GM12872 (cell line): ENCODE measurements around the gene IGFBP7.

Source experiments
- TF ChIP-seq, protein P1 (sequence below): IDR thresholded peaks from 3 replicates; pipeline ENCODE4 v1.5.1; 2011; ENCODE audit warnings: low read depth, mild to moderate bottlenecking, low read length, moderate library complexity; ENCODE audit not compliant: insufficient read depth

The IGFBP7 gene

DNA sequence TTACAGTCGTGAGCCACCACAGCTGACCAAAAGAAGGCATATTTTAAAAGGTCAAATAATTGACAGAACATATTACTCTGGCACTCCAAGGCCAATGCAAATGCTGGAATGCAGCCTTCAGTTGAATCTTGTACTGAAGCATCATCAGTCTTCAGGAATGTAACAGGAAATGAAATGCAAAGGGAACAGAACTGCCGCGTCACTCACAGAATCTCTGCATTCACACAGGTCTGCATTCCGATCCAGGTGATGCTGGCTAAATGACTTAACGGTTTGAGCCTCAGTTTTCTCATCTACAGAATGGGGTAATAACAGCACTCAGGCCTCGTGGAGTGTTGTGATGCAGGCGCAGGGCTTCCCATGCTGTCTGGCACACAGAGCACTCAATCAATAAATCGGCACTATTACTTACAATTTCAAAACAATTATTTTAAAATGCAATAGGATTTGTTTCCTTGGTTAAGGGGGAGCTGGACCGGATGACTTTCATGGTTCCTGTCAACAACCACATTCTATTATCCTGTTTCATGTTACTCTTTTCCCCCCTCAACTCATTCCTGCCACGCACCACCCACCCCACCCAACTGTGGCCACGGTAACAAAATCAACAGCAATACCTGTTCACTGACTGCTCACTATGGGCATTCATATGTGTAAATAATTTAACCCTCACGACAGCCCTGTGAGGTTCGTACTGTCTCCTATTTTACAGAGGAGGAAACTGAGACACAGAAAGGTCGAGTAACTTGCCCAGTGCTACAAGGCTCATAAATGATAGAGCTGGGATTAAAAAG is 32.4 kb downstream of the IGFBP7 start:
- TF ChIP-seq, protein P1, sequence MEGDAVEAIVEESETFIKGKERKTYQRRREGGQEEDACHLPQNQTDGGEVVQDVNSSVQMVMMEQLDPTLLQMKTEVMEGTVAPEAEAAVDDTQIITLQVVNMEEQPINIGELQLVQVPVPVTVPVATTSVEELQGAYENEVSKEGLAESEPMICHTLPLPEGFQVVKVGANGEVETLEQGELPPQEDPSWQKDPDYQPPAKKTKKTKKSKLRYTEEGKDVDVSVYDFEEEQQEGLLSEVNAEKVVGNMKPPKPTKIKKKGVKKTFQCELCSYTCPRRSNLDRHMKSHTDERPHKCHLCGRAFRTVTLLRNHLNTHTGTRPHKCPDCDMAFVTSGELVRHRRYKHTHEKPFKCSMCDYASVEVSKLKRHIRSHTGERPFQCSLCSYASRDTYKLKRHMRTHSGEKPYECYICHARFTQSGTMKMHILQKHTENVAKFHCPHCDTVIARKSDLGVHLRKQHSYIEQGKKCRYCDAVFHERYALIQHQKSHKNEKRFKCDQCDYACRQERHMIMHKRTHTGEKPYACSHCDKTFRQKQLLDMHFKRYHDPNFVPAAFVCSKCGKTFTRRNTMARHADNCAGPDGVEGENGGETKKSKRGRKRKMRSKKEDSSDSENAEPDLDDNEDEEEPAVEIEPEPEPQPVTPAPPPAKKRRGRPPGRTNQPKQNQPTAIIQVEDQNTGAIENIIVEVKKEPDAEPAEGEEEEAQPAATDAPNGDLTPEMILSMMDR: no peak

DNA sequence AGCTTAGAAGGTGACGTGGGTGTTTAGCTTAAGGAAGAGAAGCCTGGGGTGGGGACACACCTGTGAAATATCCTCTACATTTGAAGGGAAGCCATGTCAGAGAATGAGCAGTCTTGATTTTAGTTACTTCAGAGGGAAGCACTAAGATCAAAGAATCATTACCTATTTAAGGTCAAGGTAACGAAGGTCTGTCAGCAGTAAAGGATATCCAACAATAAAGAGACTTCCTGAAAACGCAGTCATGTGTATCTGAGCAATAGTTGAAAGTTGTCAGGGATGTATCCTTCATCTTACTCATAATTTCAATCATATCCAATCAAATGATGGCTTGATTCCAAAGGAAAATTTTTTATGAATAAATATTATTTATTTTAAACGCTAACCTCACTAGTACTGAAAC is 33.5 kb downstream of the IGFBP7 start:
- TF ChIP-seq, protein P1: no peak

DNA sequence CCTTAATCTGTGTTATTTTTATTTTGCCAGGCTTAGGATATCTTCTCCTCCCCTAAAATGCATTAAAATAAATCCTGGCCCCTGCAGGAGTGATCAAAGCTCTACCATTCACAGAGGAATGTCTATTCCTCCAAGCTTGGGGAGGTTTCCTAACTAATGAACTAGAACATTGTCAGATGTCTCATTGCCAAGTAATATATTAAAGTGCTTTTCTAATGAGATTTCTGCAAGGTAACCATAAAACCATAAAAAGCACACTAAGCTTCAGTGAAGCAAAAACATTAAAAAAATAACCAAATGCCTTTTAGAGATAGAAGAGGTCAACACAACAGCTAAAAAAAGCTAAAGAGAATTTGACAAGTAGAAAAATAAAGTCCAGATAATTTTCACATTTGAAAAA is 34.8 kb downstream of the IGFBP7 start:
- TF ChIP-seq, protein P1: no peak

DNA sequence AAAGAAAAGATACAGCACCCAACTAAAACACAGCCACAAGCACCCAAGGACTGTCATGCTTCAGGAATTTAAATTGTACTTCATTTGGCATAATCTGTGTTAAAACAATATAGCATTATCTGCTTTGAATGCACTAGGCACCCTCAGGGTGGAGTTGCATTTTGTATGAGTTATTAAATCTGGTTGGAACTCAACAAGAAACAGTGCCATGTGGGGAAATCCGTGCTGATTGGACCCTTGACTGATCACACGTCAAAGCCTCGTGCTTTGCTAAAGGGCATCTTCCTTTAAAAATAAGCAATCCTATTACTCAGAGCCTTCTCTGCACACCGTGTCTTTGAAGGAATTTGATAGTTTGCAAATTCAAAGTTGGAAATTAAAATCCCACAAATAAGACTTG is 35.4 kb downstream of the IGFBP7 start:
- TF ChIP-seq, protein P1: no peak

DNA sequence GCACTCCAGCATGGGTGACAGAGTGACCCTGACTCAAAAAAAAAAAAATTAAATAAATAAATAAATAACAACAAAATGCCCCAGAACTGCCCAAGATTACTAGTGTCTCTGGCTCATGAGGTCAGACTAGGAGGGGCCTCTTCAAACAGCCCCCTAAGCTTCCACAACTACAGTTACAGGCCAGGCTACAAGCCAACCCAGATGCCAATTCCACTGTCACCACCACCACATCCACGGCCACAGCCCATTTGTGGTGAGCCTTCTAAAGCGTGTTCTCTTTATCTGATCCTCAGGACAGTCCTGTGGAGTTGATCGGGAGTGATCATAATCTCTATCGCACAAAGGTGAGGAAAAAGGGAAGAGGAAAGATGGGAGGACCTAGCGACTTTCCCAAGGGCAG is 36.6 kb downstream of the IGFBP7 start:
- TF ChIP-seq, protein P1: no peak

DNA sequence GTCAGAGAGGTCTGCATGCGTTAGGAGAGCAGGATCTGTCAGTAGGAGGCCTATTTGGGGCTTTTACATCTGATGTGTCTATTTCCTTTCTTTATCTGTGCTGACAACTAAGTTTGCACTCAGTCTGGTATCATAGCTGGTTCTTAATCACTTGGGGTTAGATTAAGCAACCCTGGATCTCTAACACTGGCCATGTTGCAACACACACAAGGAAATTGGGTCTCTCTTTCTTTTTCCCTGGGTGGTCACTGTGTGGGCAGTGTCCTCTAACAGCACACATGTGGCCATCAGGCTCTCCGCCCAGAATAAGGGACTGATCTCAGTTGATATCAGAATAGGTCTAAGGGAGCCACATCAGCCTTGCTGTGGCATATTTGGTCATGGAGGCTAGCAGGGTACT is 38.9 kb downstream of the IGFBP7 start:
- TF ChIP-seq, protein P1: no peak

DNA sequence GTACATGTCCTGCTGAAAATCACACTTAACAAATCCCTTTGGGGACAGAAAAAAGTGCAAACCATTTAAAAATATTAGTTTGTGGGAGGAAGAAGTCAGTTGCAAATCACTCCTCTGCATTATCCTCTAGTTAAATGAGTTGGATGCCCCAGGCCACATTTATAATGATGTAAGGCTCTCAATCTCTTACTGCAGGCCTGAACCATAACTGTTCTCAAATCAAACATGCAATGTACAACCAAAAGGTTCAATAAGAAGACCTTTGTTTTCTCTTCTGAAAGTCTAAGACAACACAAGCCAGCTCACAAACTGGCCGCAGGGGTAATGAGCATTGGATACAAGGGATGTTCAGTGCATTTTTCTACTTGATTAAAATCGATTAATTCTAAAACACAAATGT is 39.7 kb downstream of the IGFBP7 start:
- TF ChIP-seq, protein P1: no peak
